HEK293 (cell line): ENCODE measurements around the gene UNC80.

ENCODE experiments used
- CTCF ChIA-PET: fragments of 350-600 bp; formaldehyde crosslinking; extraction: SDS; loops from one replicate; lab custom pipeline; 2021; ENCODE audit warnings: antibody characterized with exemption; lab: Yijun Ruan, JAX
- POLR2A ChIA-PET: fragments of 300-600 bp; formaldehyde crosslinking; extraction: SDS; loops from one replicate; lab custom pipeline; 2020; ENCODE audit warnings: antibody characterized with exemption, inconsistent platforms; lab: Yijun Ruan, JAX
- H3K27ac ChIP-seq: fragments of 200-500 bp; sonication (Bioruptor generic); 2 replicates; pipeline ENCODE4 v1.5.1; 2014; ENCODE audit warnings: low read depth, low read length, control low read depth, inconsistent platforms; ENCODE audit errors: extremely low read depth
- H3K36me3 ChIP-seq, 2 experiments: fragments of 200-500 bp in 1 of 2; sonication (Bioruptor generic) in 1 of 2; 1 replicate in 1 of 2; 2 replicates in 1 of 2; pipeline ENCODE4 v1.5.1; 2014 to 2017; ENCODE audit warnings: inconsistent platforms in 2 of 2, low read length in 2 of 2; ENCODE audit not compliant: control insufficient read depth in 2 of 2, insufficient read depth in 1 of 2
- H3K4me1 ChIP-seq: fragments of 200-500 bp; sonication (Bioruptor generic); 2 replicates; pipeline ENCODE4 v1.5.1; 2014; ENCODE audit warnings: mild to moderate bottlenecking, low read length, inconsistent platforms; ENCODE audit not compliant: control insufficient read depth, insufficient read depth
- H3K4me3 ChIP-seq: 2 replicates; pipeline ENCODE4 v1.5.1; 2011; ENCODE audit warnings: low read depth, mild to moderate bottlenecking, control low read depth, low read length, moderate library complexity
- H3K9me3 ChIP-seq: fragments of 200-500 bp; sonication (Bioruptor generic); 2 replicates; pipeline ENCODE4 v1.5.1; 2014; ENCODE audit warnings: low read depth, low read length, inconsistent platforms; ENCODE audit not compliant: control insufficient read depth, insufficient read depth
- AEBP2 ChIP-seq: fragments of 450-650 bp; formaldehyde crosslinking; IDR thresholded peaks from 2 replicates; pipeline ENCODE4 v1.5.1; 2016; ENCODE audit warnings: missing biosample characterization, missing genetic modification characterization, borderline replicate concordance
- HIC1 ChIP-seq: fragments of 450-650 bp; formaldehyde crosslinking; IDR thresholded peaks from 2 replicates; pipeline ENCODE4 v1.5.1; 2016; ENCODE audit warnings: missing biosample characterization, missing genetic modification characterization
- PRDM10 ChIP-seq: fragments of 450-650 bp; formaldehyde crosslinking; IDR thresholded peaks from 2 replicates; pipeline ENCODE4 v1.5.1; 2016; ENCODE audit warnings: missing biosample characterization, missing genetic modification characterization
- SCRT1 ChIP-seq: fragments of 450-650 bp; formaldehyde crosslinking; IDR thresholded peaks from 2 replicates; pipeline ENCODE4 v1.5.1; 2016; ENCODE audit warnings: missing biosample characterization, missing genetic modification characterization, borderline replicate concordance
- ZBTB49 ChIP-seq: fragments of 450-650 bp; formaldehyde crosslinking; IDR thresholded peaks from 2 replicates; pipeline ENCODE4 v1.5.1; 2016; ENCODE audit warnings: missing biosample characterization, missing genetic modification characterization, low read depth
- ZFP3 ChIP-seq: fragments of 450-650 bp; formaldehyde crosslinking; IDR thresholded peaks from 2 replicates; pipeline ENCODE4 v1.5.1; 2016; ENCODE audit warnings: low read depth, missing biosample characterization, missing genetic modification characterization
- ZNF155 ChIP-seq: fragments of 450-650 bp; formaldehyde crosslinking; IDR thresholded peaks from 2 replicates; pipeline ENCODE4 v1.5.1; 2016; ENCODE audit warnings: missing biosample characterization, missing genetic modification characterization
- ZNF239 ChIP-seq: fragments of 450-650 bp; formaldehyde crosslinking; IDR thresholded peaks from 2 replicates; pipeline ENCODE4 v1.5.1; 2016; ENCODE audit warnings: missing biosample characterization, missing genetic modification characterization
- ZNF37A ChIP-seq: fragments of 450-650 bp; IDR thresholded peaks from 2 replicates; pipeline ENCODE4 v1.5.1; 2018; ENCODE audit warnings: missing biosample characterization, missing genetic modification characterization
- ZNF404 ChIP-seq: fragments of 450-650 bp; formaldehyde crosslinking; IDR thresholded peaks from 2 replicates; pipeline ENCODE4 v1.5.1; 2017; ENCODE audit warnings: missing biosample characterization, missing genetic modification characterization
- ZNF423 ChIP-seq: fragments of 450-650 bp; formaldehyde crosslinking; IDR thresholded peaks from 2 replicates; pipeline ENCODE4 v1.5.1; 2016; ENCODE audit warnings: missing biosample characterization, missing genetic modification characterization
- ZNF529 ChIP-seq: fragments of 450-650 bp; formaldehyde crosslinking; IDR thresholded peaks from 2 replicates; pipeline ENCODE4 v1.5.1; 2017; ENCODE audit warnings: missing genetic modification characterization, missing biosample characterization; ENCODE audit not compliant: insufficient replicate concordance
- ZNF610 ChIP-seq: fragments of 450-650 bp; formaldehyde crosslinking; IDR thresholded peaks from 2 replicates; pipeline ENCODE4 v1.5.1; 2016; ENCODE audit warnings: missing biosample characterization, missing genetic modification characterization, borderline replicate concordance
- ZNF654 ChIP-seq: fragments of 450-650 bp; formaldehyde crosslinking; IDR thresholded peaks from 2 replicates; pipeline ENCODE4 v1.5.1; 2016; ENCODE audit warnings: low read depth, missing biosample characterization, missing genetic modification characterization
- ZNF792 ChIP-seq: fragments of 450-650 bp; formaldehyde crosslinking; IDR thresholded peaks from 2 replicates; pipeline ENCODE4 v1.5.1; 2016; ENCODE audit warnings: missing biosample characterization, missing genetic modification characterization

The UNC80 gene

GRCh38 chr2:209970711-209971110 is 199.1 kb downstream of the UNC80 start (continued):
- no peak for TF ChIP-seq ZNF239 (tag by site-specific recombination)
- TF ChIP-seq ZNF654 = no peak
- TF ChIP-seq ZNF610 (tag by site-specific recombination) = no peak
- no peak for TF ChIP-seq PRDM10 (tag by site-specific recombination)

GRCh38 chr2:209973328-209973727 is 201.7 kb downstream of the UNC80 start:
- Histone ChIP-seq H3K36me3 (no peaks in the 10 kb centered on the region), H3K27ac (no peak overlapping the region), H3K9me3 (no peaks in the 10 kb centered on the region), H3K4me1 (no peaks in the 10 kb centered on the region), H3K4me3 (no peak overlapping the region)
- ChIA-PET CTCF (interaction anchor here (6.1 kb wide), 1 partner anchor 222 kb away, joined by 44 read pairs; no protein-coding TSS in a partner anchor), POLR2A (no interaction called here)
- no peak for TF ChIP-seq ZNF529
- no peak for TF ChIP-seq ZBTB49 (tag by site-specific recombination)
- TF ChIP-seq ZNF155 = no peak
- no peak for TF ChIP-seq AEBP2
- TF ChIP-seq SCRT1 (tag by site-specific recombination) = no peak
- no peak for TF ChIP-seq HIC1 (tag by site-specific recombination)
- TF ChIP-seq ZFP3 (tag by site-specific recombination) = no peak
- no peak for TF ChIP-seq PRDM10 (tag by site-specific recombination)
- TF ChIP-seq ZNF37A (tag by site-specific recombination) = no peak
- TF ChIP-seq ZNF423 (tag by site-specific recombination) = no peak
- TF ChIP-seq ZNF404 = no peak
- no peak for TF ChIP-seq ZNF792
